OCI-LY7 (cell line): ENCODE results near the gene UBE2M. TPM values are rescaled to one million over a fixed set of nuclear protein-coding genes. Genes with fewer than 3 reads are reported as not detected.

Source experiments
- BruUV-seq: library from RNA; stranded (reverse); fragments of 400-500 nt; replicated peaks from 2 replicates; lab custom pipeline; 2021; lab: Mats Ljungman, UMichigan
- CTCF ChIA-PET: fragments of 300-600 bp; sonication (Branson Sonifier 250); formaldehyde crosslinking; loops from one replicate; lab custom pipeline; 2022; ENCODE audit warnings: antibody characterized with exemption; ENCODE audit not compliant: unreplicated experiment; lab: Charles Lee
- POLR2A ChIA-PET: fragments of 300-600 bp; sonication (Branson Sonifier 250); formaldehyde crosslinking; loops from one replicate; lab custom pipeline; 2022; ENCODE audit warnings: antibody characterized with exemption; lab: Charles Lee
- DNase-seq: peaks from one replicate; pipeline ENCODE4 v3.0.0-alpha.2; 2015; ENCODE audit warnings: low spot score
- H2AFZ ChIP-seq: fragments of 200-600 bp; sonication (generic), shearing (Covaris generic); 2 replicates; pipeline ENCODE4 v1.6.1; 2014; ENCODE audit warnings: mild to moderate bottlenecking, antibody characterized with exemption, low read length, moderate library complexity
- H3K27ac ChIP-seq: fragments of 200-600 bp; sonication (generic); 2 replicates; pipeline ENCODE4 v1.5.1; 2014; ENCODE audit warnings: mixed run types, low read depth, mild to moderate bottlenecking, moderate library complexity, low read length, inconsistent platforms; ENCODE audit not compliant: poor library complexity, severe bottlenecking
- H3K36me3 ChIP-seq: fragments of 200-600 bp; sonication (generic); 2 replicates; pipeline ENCODE4 v1.6.1; 2014; ENCODE audit warnings: mild to moderate bottlenecking, antibody characterized with exemption, low read length, moderate library complexity, mixed read lengths; ENCODE audit not compliant: insufficient read depth
- H3K4me1 ChIP-seq: fragments of 200-600 bp; sonication (generic); 2 replicates; pipeline ENCODE4 v1.5.1; 2014; ENCODE audit warnings: mild to moderate bottlenecking, low read length; ENCODE audit not compliant: insufficient read depth, poor library complexity, severe bottlenecking
- H3K4me2 ChIP-seq: fragments of 200-600 bp; sonication (generic); 2 replicates; pipeline ENCODE4 v1.6.1; 2014; ENCODE audit warnings: mild to moderate bottlenecking, low read length
- H3K4me3 ChIP-seq: fragments of 200-600 bp; sonication (generic); 2 replicates; pipeline ENCODE4 v1.5.1; 2014; ENCODE audit warnings: mild to moderate bottlenecking, low read depth, low read length; ENCODE audit not compliant: poor library complexity, severe bottlenecking
- H3K79me2 ChIP-seq: fragments of 200-600 bp; sonication (generic); 2 replicates; pipeline ENCODE4 v1.6.1; 2016; ENCODE audit warnings: low read depth, mild to moderate bottlenecking, low read length, moderate library complexity, mixed read lengths; ENCODE audit not compliant: insufficient read depth
- H3K9me2 ChIP-seq: fragments of 200-600 bp; sonication (generic); 2 replicates; pipeline ENCODE4 v1.6.1; 2016; ENCODE audit warnings: mild to moderate bottlenecking, low read length, mixed read lengths; ENCODE audit not compliant: insufficient read depth
- H3K9me3 ChIP-seq: fragments of 200-600 bp; sonication (generic); 2 replicates; pipeline ENCODE4 v1.6.1; 2014; ENCODE audit warnings: mild to moderate bottlenecking, mixed run types, low read length, mixed read lengths
- H4K20me1 ChIP-seq: fragments of 200-600 bp; sonication (generic); 2 replicates; pipeline ENCODE4 v1.6.1; 2014; ENCODE audit warnings: mild to moderate bottlenecking, antibody characterized with exemption, low read length, moderate library complexity, mixed read lengths; ENCODE audit not compliant: insufficient read depth
- CTCF ChIP-seq: fragments of 200-600 bp; sonication (generic); conservative IDR thresholded peaks from 2 replicates; pipeline ENCODE4 v1.5.1; 2014; ENCODE audit warnings: mild to moderate bottlenecking, antibody characterized with exemption, low read length, moderate library complexity, mixed read lengths
- EZH2phosphoT487 ChIP-seq: fragments of 200-600 bp; sonication (generic); IDR thresholded peaks from 2 replicates; pipeline ENCODE4 v1.6.1; 2018; ENCODE audit warnings: low read depth, borderline replicate concordance, mild to moderate bottlenecking, mixed run types, antibody characterized with exemption, low read length, moderate library complexity, mixed read lengths
- intact Hi-C: fragments of 100-400 bp; cut with micrococcal nuclease; formaldehyde crosslinking; loops from one replicate; pipeline ENCODE4 v1.10.0; 2022; ENCODE audit not compliant: unreplicated experiment
- total RNA-seq, 2 experiments: library from RNA; depleted of rRNA in 1 of 2; stranded (reverse); fragments of >200 nt in 1 of 2; shearing (Covaris generic) in 1 of 2; gene quantifications; 2 replicates each; pipeline ENCODE4 v1.2.3, GENCODE V29; 2014 to 2022

The UBE2M gene
- total RNA-seq, 2 experiments from 2014 or later: 101 to 117 TPM

- Histone ChIP-seq H3K4me2 (no peak overlapping the region), H3K4me1 (peaks cover 19% of the 10 kb centered on the region), H3K36me3 (peaks cover 17% of the 10 kb centered on the region), H3K27ac (no peak overlapping the region), H2AFZ (no peak overlapping the region), H3K9me3 (no peaks in the 10 kb centered on the region), H3K79me2 (no peaks in the 10 kb centered on the region), H3K4me3 (no peak overlapping the region), H4K20me1 (no peaks in the 10 kb centered on the region), H3K9me2 (no peaks in the 10 kb centered on the region)
- TF ChIP-seq CTCF (peak; percentile 67), EZH2phosphoT487 (no peak)
- CTCF ChIA-PET: interaction anchor here (0.6 kb wide), 2 partner anchors 20 to 29 kb away, joined by 3 to 4 read pairs; no protein-coding TSS in a partner anchor
- BruUV-seq: no TSS peak
- peak; percentile 34 for DNase-seq
- intact Hi-C loops: no loop called here
- POLR2A ChIA-PET: no interaction called here
Observed at GRCh38 chr19:58581227-58582141, 23.1 kb upstream of the UBE2M start.

GRCh38 chr19:58579473-58580142 lies 21.2 kb upstream of the UBE2M start:
- POLR2A ChIA-PET: interaction anchor here (1.3 to 2.3 kb wide), 2 partner anchors 20 to 59 kb away, joined by 3 to 11 read pairs; partner anchors contain the start of gene ZBTB45
- peaks cover 17% of the 10 kb centered on the region for H3K36me3 ChIP-seq
- BruUV-seq: no TSS peak
- H2AFZ ChIP-seq: no peak overlapping the region
- TF ChIP-seq EZH2phosphoT487 (no peak), CTCF (no peak)
- CTCF ChIA-PET: no interaction called here
- no peak for DNase-seq
- H4K20me1 ChIP-seq: no peaks in the 10 kb centered on the region
- H3K79me2 ChIP-seq: no peaks in the 10 kb centered on the region
- intact Hi-C loops: no loop called here
- H3K9me2 ChIP-seq: no peaks in the 10 kb centered on the region
- no peak overlapping the region for H3K4me3 ChIP-seq
- peaks cover 25% of the 10 kb centered on the region for H3K4me1 ChIP-seq
- H3K9me3 ChIP-seq: no peaks in the 10 kb centered on the region
- H3K4me2 ChIP-seq: no peak overlapping the region
- no peak overlapping the region for H3K27ac ChIP-seq
